HG03064 (cell line): ENCODE results near the gene STAT6.
"Not testable (repeated sequence)": the region's sequence is repeated elsewhere in the genome, so short reads cannot be mapped to it uniquely, and the experiment has no call there.

Source experiments
- ATAC-seq: cut with Tn5 transposase; IDR thresholded peaks from one replicate; pipeline ENCODE4 v1.9.1; 2021; ENCODE audit warnings: low read depth; ENCODE audit not compliant: unreplicated experiment

STAT6 gene

GRCh38 chr12:57127101-57127725 is 16.1 kb upstream of the STAT6 start:
- no peak for ATAC-seq

GRCh38 chr12:57126561-57126960 is 15.4 kb upstream of the STAT6 start:
- ATAC-seq = no peak

- ATAC-seq = no peak
Measured at GRCh38 chr12:57126061-57126460, 14.9 kb upstream of the STAT6 start.

GRCh38 chr12:57124261-57124877 is 13.2 kb upstream of the STAT6 start:
- no peak for ATAC-seq

GRCh38 chr12:57123813-57124212 is 12.7 kb upstream of the STAT6 start:
- no peak for ATAC-seq

GRCh38 chr12:57120718-57121117 is 9.6 kb upstream of the STAT6 start:
- not testable (repeated sequence) for ATAC-seq

GRCh38 chr12:57119294-57120085 is 8.3 kb upstream of the STAT6 start:
- no peak for ATAC-seq

- no peak for ATAC-seq
Measured at GRCh38 chr12:57118711-57119271, 7.6 kb upstream of the STAT6 start.

- no peak for ATAC-seq
Measured at GRCh38 chr12:57116580-57117281, 5.6 kb upstream of the STAT6 start.

GRCh38 chr12:57112492-57113294 is 1.5 kb upstream of the STAT6 start:
- no peak for ATAC-seq

- peak; percentile 48 for ATAC-seq
Measured at GRCh38 chr12:57110104-57111030, 795 bp downstream of the STAT6 start.

GRCh38 chr12:57109207-57110103 is 1.7 kb downstream of the STAT6 start:
- no peak for ATAC-seq

- no peak for ATAC-seq
Measured at GRCh38 chr12:57107456-57108155, 3.6 kb downstream of the STAT6 start.

GRCh38 chr12:57106021-57106708 is 5.0 kb downstream of the STAT6 start:
- ATAC-seq = no peak

GRCh38 chr12:57105011-57105753 is 6.0 kb downstream of the STAT6 start:
- ATAC-seq = no peak

GRCh38 chr12:57104292-57104910 is 6.8 kb downstream of the STAT6 start:
- ATAC-seq = no peak
